ENCODE data around the gene MRPL46.
"Not testable (repeated sequence)": the region's sequence is repeated elsewhere in the genome, so short reads cannot be mapped to it uniquely, and the experiment has no call there.

- not testable (repeated sequence) for TF ChIP-seq CTCF (conservative IDR thresholded peaks at IDR 0.05); EZH2 (IDR thresholded peaks at IDR 0.05; ENCODE audit: low read depth)
Measured at GRCh38 chr15:88473661-88474293, 6.6 kb upstream of the MRPL46 start.

Measured in PC-9 (cell line).